HG03457 (cell line): ENCODE data around the gene ZSCAN10.
"Not testable (repeated sequence)": the region's sequence is repeated elsewhere in the genome, so short reads cannot be mapped to it uniquely, and the experiment has no call there.

Experiments
- ATAC-seq: cut with Tn5 transposase; IDR thresholded peaks from one replicate; pipeline ENCODE4 v1.9.1; 2021; ENCODE audit warnings: moderate number of reproducible peaks; ENCODE audit not compliant: unreplicated experiment

The ZSCAN10 gene

GRCh38 chr16:3086596-3087242 is 12.4 kb downstream of the ZSCAN10 start:
- ATAC-seq = no peak

DNA sequence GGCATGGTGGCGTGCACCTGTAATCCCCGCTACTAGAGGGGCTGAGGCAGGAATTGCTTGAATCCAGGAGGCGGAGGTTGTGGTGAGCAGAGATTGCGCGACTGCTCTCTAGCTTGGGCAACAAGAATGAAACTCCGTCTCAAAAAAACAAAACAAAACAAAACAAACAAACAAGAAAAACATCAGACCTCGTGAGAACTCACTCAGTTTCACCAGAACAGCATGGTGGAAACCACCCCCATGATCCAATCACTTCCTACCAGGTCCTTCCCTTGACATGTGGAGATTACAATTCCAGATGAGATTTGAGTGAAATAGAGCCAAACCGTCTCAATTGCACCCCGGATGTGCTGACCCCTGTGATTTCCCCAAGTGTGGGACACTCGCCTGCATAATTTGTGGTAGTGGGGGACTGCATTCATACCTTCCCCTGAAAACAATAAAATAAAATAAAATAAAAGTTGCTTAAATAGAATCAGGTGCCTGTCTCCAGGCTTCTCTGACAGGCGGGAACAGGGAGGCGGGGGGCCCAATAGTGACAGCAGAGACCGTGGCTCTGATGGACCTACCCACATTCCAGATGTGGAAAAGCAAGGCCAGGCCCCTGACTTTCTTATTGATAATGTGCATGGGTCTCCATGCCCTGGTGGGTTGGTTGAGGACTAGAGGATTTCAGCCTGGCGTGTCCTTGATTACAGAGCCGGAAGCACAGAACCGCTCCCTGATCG is 13.1 kb downstream of the ZSCAN10 start:
- no peak for ATAC-seq

- no peak for ATAC-seq
Measured at GRCh38 chr16:3084969-3085670, 14.0 kb downstream of the ZSCAN10 start.

GRCh38 chr16:3084491-3084890 is 14.6 kb downstream of the ZSCAN10 start:
- ATAC-seq = no peak

GRCh38 chr16:3083408-3083807 is 15.7 kb downstream of the ZSCAN10 start:
- ATAC-seq = not testable (repeated sequence)

GRCh38 chr16:3081957-3082356 is 17.1 kb downstream of the ZSCAN10 start:
- ATAC-seq = not testable (repeated sequence)

- ATAC-seq = no peak
Measured at GRCh38 chr16:3080024-3080423, 19.1 kb downstream of the ZSCAN10 start.

DNA sequence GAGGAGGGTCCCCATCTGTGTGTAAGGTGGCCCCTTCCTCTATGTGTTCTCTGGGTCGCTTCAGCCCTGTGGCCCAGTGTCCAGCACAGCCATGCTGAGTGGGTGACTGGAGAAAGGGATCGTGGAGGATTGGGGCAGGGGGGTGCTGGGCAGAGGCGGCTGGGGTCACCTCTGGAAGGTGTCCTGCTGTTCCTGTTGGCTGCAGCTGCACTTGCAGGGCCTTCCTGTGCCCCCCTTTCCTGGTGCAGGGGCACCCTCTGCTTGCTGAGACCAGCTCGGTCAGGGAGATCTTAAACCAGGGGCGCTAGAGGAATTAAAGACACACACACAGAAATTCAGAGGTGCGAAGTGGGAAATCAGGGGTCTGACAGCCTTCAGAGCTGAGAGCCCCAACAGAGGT is 22.5 kb downstream of the ZSCAN10 start:
- no peak for ATAC-seq

DNA sequence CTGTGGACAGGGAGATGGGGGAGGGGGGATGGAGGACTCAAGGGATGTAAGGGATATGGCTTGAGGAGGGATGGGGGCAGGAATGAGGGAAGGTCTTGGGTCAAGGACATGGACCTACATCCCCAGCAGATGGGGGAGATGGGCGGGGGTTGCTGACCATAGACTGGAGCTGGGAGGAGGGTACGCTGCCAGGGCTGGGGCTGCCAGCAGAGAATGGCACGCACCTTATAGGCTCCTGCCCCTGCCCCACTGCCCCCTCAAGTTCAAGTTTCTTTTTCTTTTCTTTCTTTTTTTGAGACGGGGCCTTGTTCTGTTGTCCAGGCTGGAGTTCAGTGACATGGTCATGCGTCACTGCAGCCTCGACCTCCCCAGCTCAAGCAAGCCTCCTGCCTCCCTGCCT is 23.1 kb downstream of the ZSCAN10 start:
- not testable (repeated sequence) for ATAC-seq

DNA sequence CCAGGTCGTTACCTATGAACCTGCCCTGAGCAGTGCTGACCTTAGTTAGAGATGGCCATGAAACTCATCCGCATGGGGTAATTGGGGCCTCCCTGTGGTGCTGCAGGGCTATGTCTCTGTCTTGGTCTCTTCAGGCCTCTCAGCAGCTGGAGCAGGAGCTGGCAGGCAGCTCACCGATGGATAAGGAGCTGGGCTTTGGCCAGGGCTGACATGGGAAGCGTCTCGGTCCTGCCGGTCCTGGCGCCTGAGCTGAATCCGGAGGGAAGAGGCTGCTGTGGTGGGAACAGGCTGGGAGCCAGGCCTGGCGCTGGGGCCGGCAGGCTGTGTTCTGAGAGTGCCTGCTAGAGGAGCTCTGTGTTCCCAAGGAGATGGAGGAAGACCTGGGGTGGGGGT is 23.6 kb downstream of the ZSCAN10 start:
- no peak for ATAC-seq

DNA sequence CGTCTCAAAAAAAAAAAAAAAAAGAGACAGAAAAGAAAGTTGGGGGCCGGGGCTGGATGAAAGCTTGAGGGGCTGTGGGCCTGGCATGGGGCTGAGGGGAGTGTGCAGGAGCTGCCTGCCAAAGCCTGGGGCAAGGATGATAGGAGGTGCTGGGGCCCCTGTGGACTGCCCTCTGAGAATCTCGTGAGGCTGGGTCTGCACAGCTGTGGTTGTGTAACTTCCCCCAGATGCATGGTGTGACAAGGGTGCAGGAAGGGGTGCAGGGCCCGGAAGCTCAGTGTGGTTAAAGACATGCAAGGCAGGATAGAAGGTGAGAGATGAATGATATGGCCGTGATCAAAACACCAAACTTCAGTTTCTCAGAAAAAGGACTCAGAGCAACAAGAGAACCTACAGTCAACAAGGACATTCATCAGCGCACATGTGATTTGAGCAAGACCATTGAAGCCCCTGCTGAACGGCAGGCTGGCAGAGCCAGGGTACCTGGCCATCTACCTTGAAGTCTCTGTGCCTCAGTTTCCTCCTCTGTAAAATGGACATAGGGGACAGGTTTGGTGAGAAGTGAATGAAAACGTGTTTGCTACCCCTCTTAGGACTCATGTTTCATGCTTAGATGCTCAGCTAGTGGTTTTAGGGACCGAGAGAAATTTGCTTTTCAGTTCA is 24.1 kb downstream of the ZSCAN10 start:
- peak; percentile 65 for ATAC-seq

GRCh38 chr16:3073448-3073847 is 25.6 kb downstream of the ZSCAN10 start:
- no peak for ATAC-seq

DNA sequence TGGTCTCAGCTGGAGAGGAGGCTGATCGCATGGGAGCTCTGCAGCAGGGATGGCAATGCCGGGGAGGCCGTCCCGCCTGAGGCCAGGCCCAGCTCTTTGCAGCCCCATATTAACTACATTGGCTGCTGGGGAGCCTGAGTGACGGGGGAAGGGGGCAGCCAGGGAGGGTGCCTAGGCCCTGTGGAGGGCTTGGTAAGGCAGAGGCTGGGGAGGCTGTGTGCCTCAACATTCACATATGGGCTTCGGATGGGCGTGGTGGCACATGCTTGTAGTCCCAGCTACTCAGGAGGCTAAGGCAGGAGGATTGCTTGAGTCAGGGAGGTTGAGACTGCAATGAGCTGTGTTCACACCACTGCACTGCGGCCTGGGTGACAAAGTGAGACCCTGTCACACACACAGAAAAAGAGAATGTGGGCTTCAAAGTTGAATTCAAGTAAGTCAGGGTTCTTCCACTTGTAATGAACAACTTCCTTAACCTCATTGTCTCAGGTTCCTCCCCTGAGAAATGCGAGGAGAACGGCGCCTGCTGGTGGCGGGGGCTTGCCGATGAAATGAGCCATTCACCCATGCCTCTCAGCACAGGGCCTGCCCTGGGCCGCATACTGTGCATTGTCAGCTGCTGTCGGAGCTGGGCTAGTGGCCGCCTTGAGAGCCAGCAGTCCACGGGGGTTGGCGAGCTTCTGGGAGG is 26.4 kb downstream of the ZSCAN10 start:
- not testable (repeated sequence) for ATAC-seq

- ATAC-seq = not testable (repeated sequence)
Measured at GRCh38 chr16:3072148-3072547, 26.9 kb downstream of the ZSCAN10 start.

DNA sequence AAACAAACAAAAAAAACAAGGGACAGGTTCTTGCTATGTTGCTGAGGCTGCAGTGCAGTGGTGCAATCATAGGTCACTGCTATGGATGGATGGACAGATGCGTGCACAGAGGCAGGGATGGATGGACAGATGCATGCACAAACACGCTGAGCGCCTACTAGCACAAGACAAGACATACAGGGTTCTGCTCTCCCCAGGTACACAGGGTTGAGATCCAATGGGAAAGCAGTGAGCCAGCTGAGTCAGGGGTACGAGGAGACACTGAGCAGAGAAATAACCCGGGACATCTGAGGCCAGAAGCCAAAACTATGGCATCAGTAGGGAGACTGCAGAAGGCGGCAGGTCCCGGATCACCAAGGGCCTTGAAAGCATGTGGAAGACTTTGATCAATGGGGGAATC is 27.4 kb downstream of the ZSCAN10 start:
- no peak for ATAC-seq

GRCh38 chr16:3070608-3071111 is 28.4 kb downstream of the ZSCAN10 start:
- ATAC-seq = no peak

DNA sequence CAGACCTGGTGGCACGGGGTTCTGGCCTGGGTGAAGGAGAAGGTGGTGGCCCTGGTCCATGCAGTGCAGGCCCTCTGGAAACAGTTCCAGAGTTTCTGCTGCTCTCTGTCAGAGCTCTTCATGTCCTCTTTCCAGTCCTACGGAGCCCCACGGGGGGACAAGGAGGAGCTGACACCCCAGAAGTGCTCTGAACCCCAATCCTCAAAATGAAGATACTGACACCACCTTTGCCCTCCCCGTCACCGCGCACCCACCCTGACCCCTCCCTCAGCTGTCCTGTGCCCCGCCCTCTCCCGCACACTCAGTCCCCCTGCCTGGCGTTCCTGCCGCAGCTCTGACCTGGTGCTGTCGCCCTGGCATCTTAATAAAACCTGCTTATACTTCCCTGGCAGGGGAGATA is 29.9 kb downstream of the ZSCAN10 start:
- ATAC-seq = not testable (repeated sequence)

DNA sequence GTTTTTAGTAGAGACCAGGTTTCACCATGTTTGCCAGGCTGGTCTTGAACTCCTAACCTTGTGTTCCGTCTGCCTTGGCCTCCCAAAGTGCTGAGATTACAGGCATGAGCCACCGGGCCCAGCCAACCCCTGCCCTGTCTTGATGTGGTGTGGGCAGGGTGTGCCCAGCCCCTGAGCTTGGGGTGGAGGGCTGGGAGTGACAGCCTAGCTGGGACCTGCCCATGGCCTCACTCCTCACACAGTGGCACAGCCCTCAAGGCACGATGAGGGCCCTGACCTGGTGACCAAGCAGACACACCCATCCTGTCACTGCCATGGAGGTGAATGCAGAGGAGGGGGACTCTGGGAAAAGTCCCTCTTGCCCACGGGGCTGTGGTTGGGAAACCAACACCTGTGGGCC is 30.6 kb downstream of the ZSCAN10 start:
- no peak for ATAC-seq

GRCh38 chr16:3066440-3066748 is 32.7 kb downstream of the ZSCAN10 start:
- no peak for ATAC-seq

DNA sequence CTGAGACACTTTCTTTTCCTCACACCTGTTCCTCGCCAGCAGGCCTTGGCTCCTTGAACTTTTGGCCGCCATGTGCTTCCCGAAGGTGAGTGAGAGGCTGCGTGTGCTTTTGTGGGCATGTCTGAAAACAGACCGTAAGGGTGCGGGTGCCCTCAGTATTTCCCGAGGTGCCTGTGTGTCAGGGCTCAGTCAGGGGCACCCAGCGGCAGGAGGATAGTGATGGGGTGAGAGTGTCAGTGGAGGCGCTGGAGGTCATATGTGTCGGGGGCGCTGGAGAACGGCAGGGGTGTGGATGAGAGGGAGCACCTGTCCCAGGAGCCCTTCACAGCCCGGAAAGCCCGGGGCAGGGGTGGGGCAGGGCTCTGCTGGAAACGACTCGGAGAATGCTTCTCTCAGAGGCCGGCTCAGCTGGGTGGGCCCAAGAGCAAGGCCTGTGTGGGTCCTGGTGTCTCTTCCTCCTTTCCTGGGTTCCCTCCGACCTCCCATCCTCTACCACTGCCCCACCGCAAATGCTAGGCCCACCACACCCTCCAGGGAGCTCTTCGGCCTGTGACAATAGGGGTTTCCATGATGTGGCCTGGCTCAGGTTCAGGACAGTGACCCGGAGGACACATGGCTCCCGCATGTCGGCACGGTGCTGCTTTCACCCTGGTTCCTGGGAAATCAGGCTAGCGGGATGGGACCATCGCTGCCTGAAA is 33.2 kb downstream of the ZSCAN10 start:
- no peak for ATAC-seq
